Esophagus muscularis mucosa (tissue), 4 donors: Measurements from ENCODE around the gene UBASH3A. TPM values are rescaled to one million over a fixed set of nuclear protein-coding genes. Genes with fewer than 3 reads are reported as not detected.

Experiments
- DNase-seq: peaks from one replicate; pipeline ENCODE4 v3.0.0-alpha.2; 2017; ENCODE audit errors: extremely low spot score
- H3K27ac ChIP-seq, 4 donors: fragments of 200-600 bp; sonication (generic); replicated peaks in 1 of 4; 1 replicate in 3 of 4; 2 replicates in 1 of 4; pipeline ENCODE4 v1.5.1; 2016 to 2019; ENCODE audit warnings: mild to moderate bottlenecking in 1 of 4
- H3K27me3 ChIP-seq, 4 donors: fragments of 200-600 bp; sonication (generic); one replicate each; pipeline versions ENCODE4 v1.5.1 to v1.6.0; 2016 to 2019
- H3K36me3 ChIP-seq, 4 donors: fragments of 200-600 bp; sonication (generic); one replicate each; pipeline ENCODE4 v1.5.1; 2016 to 2019
- H3K4me1 ChIP-seq, 4 donors: fragments of 200-600 bp; sonication (generic); one replicate each; pipeline ENCODE4 v1.5.1; 2016 to 2019
- H3K4me3 ChIP-seq, 4 donors: fragments of 200-600 bp; sonication (generic); 1 replicate in 2 of 4; 2 replicates in 2 of 4; pipeline ENCODE4 v1.5.1; 2016 to 2019; ENCODE audit warnings: mild to moderate bottlenecking in 4 of 4, moderate library complexity in 1 of 4
- H3K9me3 ChIP-seq, 4 donors: fragments of 200-600 bp; sonication (generic); 1 replicate in 3 of 4; 2 replicates in 1 of 4; pipeline ENCODE4 v1.5.1; 2016 to 2019
- EP300 ChIP-seq: sonication (generic); formaldehyde crosslinking; IDR thresholded peaks from one replicate; pipeline ENCODE4 v1.6.1; 2017; ENCODE audit warnings: antibody characterized with exemption
- POLR2A ChIP-seq: fragments of 450-650 bp; IDR thresholded peaks from one replicate; pipeline ENCODE4 v1.6.1; 2017; ENCODE audit warnings: antibody characterized with exemption, moderate library complexity, mild to moderate bottlenecking, low read depth
- POLR2AphosphoS5 ChIP-seq, 2 donors: sonication (generic); formaldehyde crosslinking; IDR thresholded peaks; one replicate each; pipeline ENCODE4 v1.6.1; 2017; ENCODE audit warnings: antibody characterized with exemption in 2 of 2
- WGBS: methylation state at CpG from one replicate; pipeline ENCODE4 v1.1.5; 2018; 5-methylcytosine and 5-hydroxymethylcytosine counted together
- intact Hi-C: fragments of 100-400 bp; cut with DNase I; formaldehyde crosslinking; loops from one replicate; pipeline ENCODE4 v1.15.1; 2023
- total RNA-seq, 4 donors: library from RNA; depleted of rRNA; stranded (reverse); fragments of >200 nt; gene quantifications; one replicate each; pipeline versions ENCODE4 v1.1.0 to v1.2.1, GENCODE V29; 2016
- TF ChIP-seq, protein P1 (sequence below), 3 experiments: fragments of 200-600 bp in 2 of 3; fragments of 450-650 bp in 1 of 3; sonication (generic) in 2 of 3; IDR thresholded peaks; one replicate each; pipeline ENCODE4 v1.5.1; 2017 to 2019; ENCODE audit warnings: antibody characterized with exemption in 3 of 3, mild to moderate bottlenecking in 2 of 3, moderate library complexity in 1 of 3

Gene UBASH3A
- total RNA-seq, 4 donors from 2014 or later, result 0.17 to 0.78 (median 0.50) TPM; not detected in 1

- Histone ChIP-seq H3K27ac (no peak overlapping the region), H3K4me1 (no peaks in the 10 kb centered on the region)
- WGBS, result 85% methylated on average over 12 of the region's 14 CpGs
Observed at GRCh38 chr21:42413093-42413492, 9.4 kb downstream of the UBASH3A start.

GRCh38 chr21:42413500-42413899 is 9.8 kb downstream of the UBASH3A start:
- intact Hi-C loops, result no loop called here
- Histone ChIP-seq H3K36me3 (no peaks in the 10 kb centered on the region), H3K9me3 (no peaks in the 10 kb centered on the region), H3K27ac (no peak overlapping the region), H3K4me1 (no peaks in the 10 kb centered on the region), H3K27me3 (peaks cover 0 to 67% (median 0%) of the 10 kb centered on the region in 4 donors), H3K4me3 (no peak overlapping the region)
- WGBS, result 91% methylated on average over 4 of the region's 4 CpGs
- TF ChIP-seq EP300, result no peak
- TF ChIP-seq POLR2AphosphoS5 (IDR thresholded peaks at IDR 0.05), result no peak
- TF ChIP-seq, protein P1, sequence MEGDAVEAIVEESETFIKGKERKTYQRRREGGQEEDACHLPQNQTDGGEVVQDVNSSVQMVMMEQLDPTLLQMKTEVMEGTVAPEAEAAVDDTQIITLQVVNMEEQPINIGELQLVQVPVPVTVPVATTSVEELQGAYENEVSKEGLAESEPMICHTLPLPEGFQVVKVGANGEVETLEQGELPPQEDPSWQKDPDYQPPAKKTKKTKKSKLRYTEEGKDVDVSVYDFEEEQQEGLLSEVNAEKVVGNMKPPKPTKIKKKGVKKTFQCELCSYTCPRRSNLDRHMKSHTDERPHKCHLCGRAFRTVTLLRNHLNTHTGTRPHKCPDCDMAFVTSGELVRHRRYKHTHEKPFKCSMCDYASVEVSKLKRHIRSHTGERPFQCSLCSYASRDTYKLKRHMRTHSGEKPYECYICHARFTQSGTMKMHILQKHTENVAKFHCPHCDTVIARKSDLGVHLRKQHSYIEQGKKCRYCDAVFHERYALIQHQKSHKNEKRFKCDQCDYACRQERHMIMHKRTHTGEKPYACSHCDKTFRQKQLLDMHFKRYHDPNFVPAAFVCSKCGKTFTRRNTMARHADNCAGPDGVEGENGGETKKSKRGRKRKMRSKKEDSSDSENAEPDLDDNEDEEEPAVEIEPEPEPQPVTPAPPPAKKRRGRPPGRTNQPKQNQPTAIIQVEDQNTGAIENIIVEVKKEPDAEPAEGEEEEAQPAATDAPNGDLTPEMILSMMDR (IDR thresholded peaks at IDR 0.05), result no peak
- TF ChIP-seq POLR2A, result no peak
- DNase-seq, result no peak

More at GRCh38 chr21:42413093-42413492, 9.4 kb downstream of the UBASH3A start:
- H3K4me3 ChIP-seq, result no peak overlapping the region
- peaks cover 0 to 63% (median 0%) of the 10 kb centered on the region in 4 donors for H3K27me3 ChIP-seq
- intact Hi-C loops, result no loop called here
- DNase-seq, result no peak
- TF ChIP-seq, protein P1 (IDR thresholded peaks at IDR 0.05), result no peak
- TF ChIP-seq POLR2A, result no peak
- TF ChIP-seq EP300, result no peak
- no peak for TF ChIP-seq POLR2AphosphoS5 (IDR thresholded peaks at IDR 0.05)
- no peaks in the 10 kb centered on the region for H3K9me3 ChIP-seq
- no peaks in the 10 kb centered on the region for H3K36me3 ChIP-seq

DNA sequence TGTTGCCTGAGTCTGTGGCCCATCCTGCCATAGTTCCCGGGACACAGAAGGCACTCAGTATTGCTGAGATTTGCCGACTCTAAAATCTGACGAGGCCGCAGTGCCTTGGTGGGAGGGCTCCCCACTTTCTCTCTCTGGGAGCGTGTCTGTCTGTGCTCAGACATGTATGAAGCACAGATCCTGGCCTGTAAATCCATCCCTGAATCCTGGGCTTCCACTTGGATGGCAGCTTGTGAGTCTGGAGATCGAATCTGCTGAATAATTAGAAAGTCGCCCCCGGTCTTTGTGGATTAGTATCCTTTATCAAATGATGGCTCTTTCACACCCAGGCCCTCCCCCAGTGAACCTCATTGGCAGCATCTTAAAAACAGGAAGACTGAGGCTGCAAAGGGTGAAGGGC is 10.4 kb downstream of the UBASH3A start:
- Histone ChIP-seq H3K36me3 (no peaks in the 10 kb centered on the region), H3K4me3 (no peak overlapping the region), H3K27ac (no peak overlapping the region), H3K27me3 (peaks cover 0 to 72% (median 0%) of the 10 kb centered on the region in 4 donors), H3K4me1 (no peaks in the 10 kb centered on the region), H3K9me3 (no peaks in the 10 kb centered on the region)
- DNase-seq, result no peak
- intact Hi-C loops, result no loop called here
- TF ChIP-seq, protein P1 (IDR thresholded peaks at IDR 0.05), result no peak
- TF ChIP-seq POLR2A, result no peak
- no peak for TF ChIP-seq EP300
- TF ChIP-seq POLR2AphosphoS5 (IDR thresholded peaks at IDR 0.05), result no peak
- WGBS, result 95% methylated on average over 8 of the region's 8 CpGs

DNA sequence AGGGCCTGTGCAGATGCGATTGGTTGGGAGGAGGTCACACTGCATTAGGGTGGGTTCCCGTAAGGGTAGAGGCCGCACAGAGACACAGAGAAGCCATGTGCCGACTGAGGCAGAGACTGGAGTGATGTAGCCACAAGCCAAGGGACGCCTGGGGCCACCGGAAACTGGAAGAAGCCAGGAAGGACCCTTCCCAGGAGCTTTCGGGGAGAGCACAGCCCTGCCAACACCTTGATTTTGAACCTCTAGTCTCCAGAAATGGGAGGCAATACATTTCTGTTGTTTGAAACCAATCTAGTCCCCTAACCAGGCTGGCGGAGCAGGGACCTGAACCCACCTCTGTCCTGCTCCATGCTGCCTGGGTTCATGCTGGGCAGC is 10.8 kb downstream of the UBASH3A start:
- Histone ChIP-seq H3K27me3 (peaks cover 0 to 73% (median 0%) of the 10 kb centered on the region in 4 donors), H3K36me3 (no peaks in the 10 kb centered on the region), H3K4me3 (no peak overlapping the region), H3K9me3 (peaks cover 0 to 2% (median 0%) of the 10 kb centered on the region in 4 donors), H3K4me1 (no peaks in the 10 kb centered on the region), H3K27ac (no peak overlapping the region)
- DNase-seq, result no peak
- intact Hi-C loops, result no loop called here
- WGBS, result 88% methylated on average over 8 of the region's 8 CpGs
- TF ChIP-seq, protein P1 (IDR thresholded peaks at IDR 0.05), result no peak
- TF ChIP-seq EP300 (no peak), POLR2AphosphoS5 (IDR thresholded peaks at IDR 0.05) (no peak), POLR2A (no peak)
